Bronchial epithelial cell (primary cell): ENCODE data around the gene FAAP100. TPM values are rescaled to one million over a fixed set of nuclear protein-coding genes. Genes with fewer than 3 reads are reported as not detected.
A peak's percentile ranks its signal among the peaks of the same experiment; 100 is the strongest.

ENCODE experiments used
- DNase-seq: peaks from one replicate; pipeline ENCODE4 v3.0.0-alpha.2; 2010; ENCODE audit warnings: low read depth
- FAIRE-seq: peaks from 2 replicates; lab custom pipeline; 2011; peaks lifted over from hg19 to GRCh38; lab: Jason Lieb, UNC
- H3K27me3 ChIP-seq: 2 replicates; pipeline ENCODE4 v1.5.1; 2011; ENCODE audit warnings: low read length; ENCODE audit not compliant: control insufficient read depth, insufficient read depth
- H3K36me3 ChIP-seq: 2 replicates; pipeline ENCODE4 v1.5.1; 2011; ENCODE audit warnings: low read length; ENCODE audit not compliant: control insufficient read depth, insufficient read depth
- H3K4me3 ChIP-seq: 2 replicates; pipeline ENCODE4 v1.5.1; 2011; ENCODE audit warnings: mild to moderate bottlenecking, low read depth, low read length, control low read depth
- total RNA-seq: library from RNA; depleted of rRNA; stranded (reverse); fragments of >200 nt; gene quantifications from 2 replicates; pipeline ENCODE4 v1.2.1, GENCODE V29; 2014
- TF ChIP-seq, protein P1 (sequence below): IDR thresholded peaks from 2 replicates; pipeline ENCODE4 v1.5.1; 2011; ENCODE audit warnings: mild to moderate bottlenecking, moderate library complexity, low read length, control low read depth, inconsistent platforms; ENCODE audit not compliant: insufficient read depth, severe bottlenecking

Gene FAAP100
- total RNA-seq, 1 donor from 2014 or later, result 10.5 TPM

DNA sequence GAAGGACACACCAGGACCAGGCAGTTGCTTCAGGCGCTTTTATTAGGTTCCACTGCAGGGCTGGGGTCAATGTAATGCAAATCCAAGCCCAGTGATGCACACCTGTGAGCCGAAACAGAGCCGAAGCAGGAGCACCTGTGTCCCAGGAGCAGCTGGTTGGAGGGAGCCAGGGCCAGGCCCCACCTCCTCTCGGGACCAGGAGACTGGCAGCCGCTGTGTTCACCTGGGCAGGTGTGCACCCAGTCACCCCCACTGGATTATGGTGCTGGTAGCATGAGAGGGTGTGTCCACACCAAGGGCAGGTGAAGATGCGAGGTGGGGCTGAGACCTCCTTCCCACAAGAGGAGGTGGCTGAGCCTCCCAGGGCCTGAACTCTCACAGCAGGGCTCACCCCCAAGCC is 4.7 kb upstream of the FAAP100 start:
- Histone ChIP-seq H3K36me3 (peaks cover 21% of the 10 kb centered on the region), H3K27me3 (no peaks in the 10 kb centered on the region), H3K4me3 (no peak overlapping the region)
- no peak for FAIRE-seq
- no peak for DNase-seq
- TF ChIP-seq, protein P1, sequence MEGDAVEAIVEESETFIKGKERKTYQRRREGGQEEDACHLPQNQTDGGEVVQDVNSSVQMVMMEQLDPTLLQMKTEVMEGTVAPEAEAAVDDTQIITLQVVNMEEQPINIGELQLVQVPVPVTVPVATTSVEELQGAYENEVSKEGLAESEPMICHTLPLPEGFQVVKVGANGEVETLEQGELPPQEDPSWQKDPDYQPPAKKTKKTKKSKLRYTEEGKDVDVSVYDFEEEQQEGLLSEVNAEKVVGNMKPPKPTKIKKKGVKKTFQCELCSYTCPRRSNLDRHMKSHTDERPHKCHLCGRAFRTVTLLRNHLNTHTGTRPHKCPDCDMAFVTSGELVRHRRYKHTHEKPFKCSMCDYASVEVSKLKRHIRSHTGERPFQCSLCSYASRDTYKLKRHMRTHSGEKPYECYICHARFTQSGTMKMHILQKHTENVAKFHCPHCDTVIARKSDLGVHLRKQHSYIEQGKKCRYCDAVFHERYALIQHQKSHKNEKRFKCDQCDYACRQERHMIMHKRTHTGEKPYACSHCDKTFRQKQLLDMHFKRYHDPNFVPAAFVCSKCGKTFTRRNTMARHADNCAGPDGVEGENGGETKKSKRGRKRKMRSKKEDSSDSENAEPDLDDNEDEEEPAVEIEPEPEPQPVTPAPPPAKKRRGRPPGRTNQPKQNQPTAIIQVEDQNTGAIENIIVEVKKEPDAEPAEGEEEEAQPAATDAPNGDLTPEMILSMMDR, result no peak

DNA sequence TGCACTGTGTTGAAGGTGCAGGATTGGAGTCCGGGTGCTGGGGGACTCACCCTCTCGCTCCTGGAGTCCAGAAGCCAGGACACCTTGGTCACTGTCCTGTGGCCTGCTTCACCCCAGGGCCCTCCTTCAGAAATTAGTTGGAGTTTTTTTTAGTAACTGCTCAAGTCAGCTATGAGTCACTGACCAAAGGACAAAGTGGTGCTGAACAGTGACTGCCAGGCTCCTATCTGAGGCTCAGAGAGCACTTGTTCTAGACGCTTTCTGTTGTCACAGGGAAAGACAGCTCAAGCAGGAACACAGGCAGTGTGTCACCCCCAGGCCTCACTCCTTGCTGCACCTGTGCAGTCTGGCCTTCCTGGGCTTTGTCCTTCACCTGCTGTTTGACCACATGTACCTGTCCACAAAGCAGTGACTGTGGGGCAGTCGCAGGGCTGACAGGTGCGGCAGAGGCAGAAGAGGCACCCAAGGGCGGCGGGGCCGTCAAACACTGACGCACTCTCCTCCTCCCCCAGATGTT is 4.1 kb upstream of the FAAP100 start:
- no peaks in the 10 kb centered on the region for H3K27me3 ChIP-seq
- DNase-seq (no peak), FAIRE-seq (no peak)
- TF ChIP-seq, protein P1, result no peak
- H3K36me3 ChIP-seq, result peaks cover 21% of the 10 kb centered on the region
- no peak overlapping the region for H3K4me3 ChIP-seq

DNA sequence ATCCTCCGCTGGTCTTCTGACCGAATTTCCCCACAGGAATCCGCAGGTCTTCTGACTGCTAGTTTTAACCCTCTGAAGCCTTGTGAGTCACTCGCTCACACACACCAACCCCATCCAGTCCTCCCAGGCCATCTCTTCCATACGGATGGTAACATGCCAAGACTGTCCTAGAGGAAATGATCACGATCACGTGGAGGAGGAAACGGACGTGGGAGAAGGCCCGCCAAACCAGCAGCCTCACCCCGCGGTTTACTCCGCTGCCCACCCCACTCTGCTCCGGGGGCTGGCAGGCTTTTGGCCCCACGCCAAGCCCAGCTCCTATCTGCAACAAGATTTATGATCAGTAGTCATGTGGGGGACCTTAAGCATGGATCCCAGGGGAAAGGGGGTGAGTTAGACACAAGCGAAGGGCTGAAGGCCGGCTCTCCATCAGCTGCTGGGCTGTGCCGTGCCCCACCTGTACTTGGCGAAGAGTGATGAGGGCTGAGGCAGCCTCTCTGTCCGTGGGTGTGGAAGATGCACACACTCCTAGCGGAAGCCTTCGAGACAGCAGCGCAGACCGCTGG is 1.5 kb upstream of the FAAP100 start:
- Histone ChIP-seq H3K27me3 (no peaks in the 10 kb centered on the region), H3K36me3 (peaks cover 24% of the 10 kb centered on the region), H3K4me3 (no peak overlapping the region)
- FAIRE-seq, result no peak
- DNase-seq, result peak; percentile 89
- TF ChIP-seq, protein P1, result no peak

DNA sequence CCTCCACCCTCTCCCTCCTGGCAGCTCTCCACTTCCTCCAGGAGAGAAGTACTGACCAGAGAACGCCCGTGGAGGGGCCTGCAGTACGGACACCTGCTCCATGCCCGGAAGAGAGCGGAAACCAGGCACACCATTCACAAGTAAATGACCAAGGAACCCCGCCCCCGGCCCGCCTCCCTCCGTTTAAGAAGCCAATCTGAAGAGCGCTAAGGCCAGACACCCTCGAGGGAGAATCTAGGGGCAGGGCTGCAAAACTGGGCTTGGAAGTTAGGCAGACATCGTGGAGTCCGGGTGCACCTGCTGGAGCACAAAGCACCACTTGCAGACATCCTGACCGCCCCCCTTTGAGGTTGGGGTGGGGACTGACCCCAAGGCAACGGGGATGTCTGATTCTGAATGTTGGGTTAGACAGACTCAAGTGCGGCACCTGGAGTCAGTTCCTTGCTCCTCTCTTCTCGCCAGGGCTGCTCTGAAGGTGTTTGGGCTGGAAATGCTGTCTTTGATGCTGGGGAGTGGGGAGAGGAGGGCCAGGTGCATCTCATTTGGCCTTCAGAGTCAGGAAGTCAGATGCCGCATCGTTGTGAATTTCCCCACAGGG is 964 bp upstream of the FAAP100 start:
- peaks cover 22% of the 10 kb centered on the region for H3K36me3 ChIP-seq
- DNase-seq (peak; percentile 67), FAIRE-seq (no peak)

DNA sequence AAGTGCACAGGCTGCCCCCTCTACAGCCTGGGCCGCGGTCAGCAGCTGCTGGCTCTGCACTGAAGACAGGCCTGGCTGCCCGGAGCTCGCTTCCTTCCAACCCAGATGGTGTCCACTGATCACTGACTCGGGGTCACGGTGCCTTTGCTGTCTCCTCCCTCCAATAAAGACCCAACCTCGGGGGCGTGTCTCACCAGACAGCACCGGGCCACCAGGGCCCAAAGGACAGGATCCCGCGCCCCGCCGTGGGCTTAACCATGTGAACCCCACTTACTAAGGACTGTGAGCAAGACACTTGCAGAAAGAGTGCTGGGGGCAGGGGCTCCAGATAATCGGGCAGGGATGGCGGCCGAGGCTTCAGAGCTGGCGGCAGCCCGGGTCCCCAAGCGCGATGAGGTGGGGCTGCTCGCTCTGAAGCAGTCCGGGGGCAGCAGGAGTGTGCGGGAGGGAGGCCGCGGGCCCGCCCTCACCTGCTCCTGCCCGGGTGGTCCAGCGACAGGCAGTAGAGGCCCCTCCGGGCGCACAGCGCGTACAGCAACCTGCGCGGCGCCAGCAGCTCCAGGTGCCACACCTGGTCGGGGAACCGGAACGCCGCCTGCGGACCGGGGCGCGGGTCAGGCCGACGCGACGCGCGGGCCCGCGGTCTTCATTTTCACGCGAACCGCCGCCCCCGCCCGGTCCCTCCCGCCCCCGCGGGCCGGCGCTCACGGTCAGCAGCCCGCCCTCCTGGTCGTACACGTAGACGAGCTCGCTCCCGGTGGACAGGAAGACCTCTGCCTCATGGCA is 502 bp downstream of the FAAP100 start:
- TF ChIP-seq, protein P1, result no peak
- no peak for FAIRE-seq

More for the DNA sequence above, 964 bp upstream of the FAAP100 start:
- TF ChIP-seq, protein P1, result peak; percentile 35
- peak overlapping the region; percentile 77 for H3K4me3 ChIP-seq
- H3K27me3 ChIP-seq, result no peaks in the 10 kb centered on the region

More for the DNA sequence above, 502 bp downstream of the FAAP100 start:
- no peak for DNase-seq
- Histone ChIP-seq H3K36me3 (peaks cover 23% of the 10 kb centered on the region), H3K4me3 (peak overlapping the region; percentile 77), H3K27me3 (no peaks in the 10 kb centered on the region)
